C4-2B (cell line): ENCODE measurements around the gene U2SURP.

Experiments used
- H3K27ac ChIP-seq: fragments of 450-650 bp; 2 replicates; pipeline ENCODE4 v1.5.1; 2017
- ZFX ChIP-seq: fragments of 450-650 bp; IDR thresholded peaks from 2 replicates; pipeline ENCODE4 v1.6.1; 2017
- TF ChIP-seq, protein P1 (sequence below): fragments of 450-650 bp; conservative IDR thresholded peaks from 2 replicates; pipeline ENCODE4 v1.5.1; 2017; ENCODE audit warnings: mild to moderate bottlenecking

U2SURP gene

DNA sequence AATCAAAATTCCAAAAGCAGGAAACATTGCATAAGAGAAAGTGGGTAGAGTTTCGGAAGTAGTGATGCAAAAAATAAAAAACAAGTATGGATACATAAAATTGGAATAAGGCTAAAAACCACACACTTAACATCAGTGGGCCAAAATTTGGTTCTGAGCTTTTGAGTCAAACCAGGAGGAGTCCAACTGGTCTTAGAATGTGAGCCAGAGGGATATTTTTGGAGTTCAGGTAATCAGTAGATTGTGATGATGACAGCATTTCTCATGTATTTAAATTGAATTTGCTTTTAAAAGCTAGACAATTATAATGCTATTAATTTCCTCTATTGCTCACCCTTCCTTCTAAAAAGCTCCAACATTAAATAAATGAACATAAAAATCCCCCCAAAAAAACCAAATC is 80.0 kb downstream of the U2SURP start:
- H3K27ac ChIP-seq = no peak overlapping the region
- TF ChIP-seq ZFX = no peak
- TF ChIP-seq, protein P1, sequence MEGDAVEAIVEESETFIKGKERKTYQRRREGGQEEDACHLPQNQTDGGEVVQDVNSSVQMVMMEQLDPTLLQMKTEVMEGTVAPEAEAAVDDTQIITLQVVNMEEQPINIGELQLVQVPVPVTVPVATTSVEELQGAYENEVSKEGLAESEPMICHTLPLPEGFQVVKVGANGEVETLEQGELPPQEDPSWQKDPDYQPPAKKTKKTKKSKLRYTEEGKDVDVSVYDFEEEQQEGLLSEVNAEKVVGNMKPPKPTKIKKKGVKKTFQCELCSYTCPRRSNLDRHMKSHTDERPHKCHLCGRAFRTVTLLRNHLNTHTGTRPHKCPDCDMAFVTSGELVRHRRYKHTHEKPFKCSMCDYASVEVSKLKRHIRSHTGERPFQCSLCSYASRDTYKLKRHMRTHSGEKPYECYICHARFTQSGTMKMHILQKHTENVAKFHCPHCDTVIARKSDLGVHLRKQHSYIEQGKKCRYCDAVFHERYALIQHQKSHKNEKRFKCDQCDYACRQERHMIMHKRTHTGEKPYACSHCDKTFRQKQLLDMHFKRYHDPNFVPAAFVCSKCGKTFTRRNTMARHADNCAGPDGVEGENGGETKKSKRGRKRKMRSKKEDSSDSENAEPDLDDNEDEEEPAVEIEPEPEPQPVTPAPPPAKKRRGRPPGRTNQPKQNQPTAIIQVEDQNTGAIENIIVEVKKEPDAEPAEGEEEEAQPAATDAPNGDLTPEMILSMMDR = no peak

DNA sequence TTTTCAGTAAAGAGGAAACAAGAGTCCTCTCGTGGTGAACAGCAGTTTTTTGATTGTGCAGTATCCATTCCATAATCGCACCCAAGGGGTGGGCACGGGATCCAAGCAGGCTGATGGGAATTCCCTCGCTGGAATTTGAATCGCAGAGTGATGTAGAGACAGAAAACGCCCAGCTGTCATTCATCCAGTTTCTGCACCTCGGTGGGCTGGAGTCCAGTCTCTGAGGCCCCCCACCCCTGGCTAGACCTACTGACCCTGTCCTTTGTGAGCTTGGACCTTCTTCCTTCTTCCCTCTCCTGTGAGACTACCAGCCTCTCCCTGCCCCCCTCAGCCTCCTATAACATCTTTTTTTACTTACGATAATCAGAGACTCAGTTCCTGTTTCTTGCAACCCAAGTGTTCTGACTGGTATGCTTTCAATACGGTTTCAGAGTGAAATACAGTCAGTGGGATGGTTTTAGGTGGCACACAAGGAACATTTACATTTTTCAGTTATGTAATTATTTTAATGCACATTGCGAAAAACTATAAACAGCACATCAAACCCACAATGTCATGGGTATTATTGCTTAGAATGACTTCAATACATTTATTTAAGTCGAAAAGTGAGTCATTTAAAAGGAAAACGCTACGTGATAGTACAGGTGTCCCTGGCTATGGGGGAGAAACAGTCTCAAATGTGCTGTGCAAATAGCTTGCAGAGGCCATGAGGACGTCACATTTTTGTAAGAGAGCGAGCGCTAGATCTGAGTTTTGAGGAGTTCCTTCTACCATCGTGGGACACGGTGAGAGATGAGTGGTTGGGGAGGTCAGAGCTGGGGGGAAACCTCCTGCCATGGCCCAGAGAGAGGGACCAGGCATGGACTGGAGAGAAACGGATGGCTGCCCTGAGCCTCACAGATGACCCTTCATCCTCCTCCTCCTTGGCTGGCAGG is 80.7 kb downstream of the U2SURP start:
- TF ChIP-seq, protein P1 = no peak
- no peak for TF ChIP-seq ZFX

DNA sequence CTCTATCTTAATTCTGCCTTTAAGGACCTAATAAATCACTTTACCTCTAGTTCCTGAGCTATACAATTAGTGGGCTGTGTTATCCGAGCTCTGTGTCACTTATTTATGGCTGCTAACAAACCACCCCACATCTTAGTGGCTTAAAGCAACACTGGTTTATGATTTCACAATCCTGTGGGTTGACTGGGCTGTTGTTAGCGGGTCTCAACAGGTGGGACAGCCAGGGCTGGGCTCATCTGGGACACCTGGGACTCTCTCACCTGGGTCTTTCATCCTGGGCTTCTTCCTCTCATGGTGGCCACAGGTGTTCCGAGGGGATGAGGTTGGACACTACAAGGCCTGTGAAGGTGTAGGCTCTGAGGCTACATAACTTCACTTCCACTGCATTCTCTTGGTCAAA is 82.4 kb downstream of the U2SURP start:
- no peak overlapping the region for H3K27ac ChIP-seq

More for the DNA sequence above, 80.7 kb downstream of the U2SURP start:
- H3K27ac ChIP-seq = no peak overlapping the region

DNA sequence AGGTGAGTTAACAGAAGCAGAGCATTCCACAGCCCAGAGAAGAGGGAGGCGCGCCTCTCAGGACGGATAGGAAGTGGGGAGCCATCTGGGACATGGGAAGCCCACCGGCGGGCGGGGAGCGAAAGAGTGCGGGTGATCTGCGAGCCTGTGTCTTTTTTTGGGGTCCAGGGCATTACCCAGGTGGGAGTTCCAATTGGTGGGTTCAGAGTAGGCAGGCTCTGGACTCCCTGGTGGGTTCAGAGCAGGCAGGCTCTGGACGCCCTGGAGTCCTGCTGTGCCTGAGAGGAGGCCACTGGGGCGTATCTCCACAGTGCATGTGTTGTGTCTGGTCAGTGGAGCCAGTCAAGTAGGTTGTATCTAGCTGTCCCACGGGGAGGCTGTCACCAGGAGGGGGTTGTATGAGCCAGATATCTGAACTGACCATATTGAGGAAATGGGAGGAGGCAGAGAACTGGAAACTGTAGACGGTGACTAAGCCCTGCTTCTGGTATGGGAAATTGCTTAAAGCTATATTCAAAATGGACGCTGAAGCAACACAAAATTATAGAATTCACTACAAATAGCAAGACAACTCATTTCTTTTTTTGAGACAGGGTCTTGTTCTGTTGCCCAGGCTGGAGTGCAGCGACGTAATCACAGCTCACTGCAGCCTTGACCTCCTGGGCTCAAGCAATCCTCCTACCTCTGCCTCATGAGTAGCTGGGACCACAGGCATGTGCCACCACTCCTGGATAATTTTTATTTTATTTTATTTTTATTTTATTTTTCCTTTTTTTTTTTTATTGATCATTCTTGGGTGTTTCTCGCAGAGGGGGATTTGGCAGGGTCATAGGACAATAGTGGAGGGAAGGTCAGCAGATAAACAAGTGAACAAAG is 83.7 kb downstream of the U2SURP start:
- H3K27ac ChIP-seq = no peak overlapping the region
- no peak for TF ChIP-seq ZFX
- TF ChIP-seq, protein P1 = no peak

More for the DNA sequence above, 82.4 kb downstream of the U2SURP start:
- no peak for TF ChIP-seq ZFX
- TF ChIP-seq, protein P1 = no peak

- TF ChIP-seq, protein P1 = no peak
- TF ChIP-seq ZFX = no peak
- H3K27ac ChIP-seq = no peak overlapping the region
Measured at GRCh38 chr3:143088835-143089234, 87.5 kb downstream of the U2SURP start.

GRCh38 chr3:143089965-143090364 is 88.6 kb downstream of the U2SURP start:
- TF ChIP-seq, protein P1 = no peak
- TF ChIP-seq ZFX = no peak
- H3K27ac ChIP-seq = no peak overlapping the region

- no peak overlapping the region for H3K27ac ChIP-seq
- TF ChIP-seq, protein P1 = no peak
- TF ChIP-seq ZFX = no peak
Measured at GRCh38 chr3:143090486-143090885, 89.1 kb downstream of the U2SURP start.
